GM21786 (cell line): ENCODE measurements around the gene ZNF148.
"Not testable (repeated sequence)": the region's sequence is repeated elsewhere in the genome, so short reads cannot be mapped to it uniquely, and the experiment has no call there.

Experiments
- ATAC-seq: cut with Tn5 transposase; IDR thresholded peaks from one replicate; pipeline ENCODE4 v1.9.1; 2021; ENCODE audit not compliant: unreplicated experiment

Gene ZNF148

DNA sequence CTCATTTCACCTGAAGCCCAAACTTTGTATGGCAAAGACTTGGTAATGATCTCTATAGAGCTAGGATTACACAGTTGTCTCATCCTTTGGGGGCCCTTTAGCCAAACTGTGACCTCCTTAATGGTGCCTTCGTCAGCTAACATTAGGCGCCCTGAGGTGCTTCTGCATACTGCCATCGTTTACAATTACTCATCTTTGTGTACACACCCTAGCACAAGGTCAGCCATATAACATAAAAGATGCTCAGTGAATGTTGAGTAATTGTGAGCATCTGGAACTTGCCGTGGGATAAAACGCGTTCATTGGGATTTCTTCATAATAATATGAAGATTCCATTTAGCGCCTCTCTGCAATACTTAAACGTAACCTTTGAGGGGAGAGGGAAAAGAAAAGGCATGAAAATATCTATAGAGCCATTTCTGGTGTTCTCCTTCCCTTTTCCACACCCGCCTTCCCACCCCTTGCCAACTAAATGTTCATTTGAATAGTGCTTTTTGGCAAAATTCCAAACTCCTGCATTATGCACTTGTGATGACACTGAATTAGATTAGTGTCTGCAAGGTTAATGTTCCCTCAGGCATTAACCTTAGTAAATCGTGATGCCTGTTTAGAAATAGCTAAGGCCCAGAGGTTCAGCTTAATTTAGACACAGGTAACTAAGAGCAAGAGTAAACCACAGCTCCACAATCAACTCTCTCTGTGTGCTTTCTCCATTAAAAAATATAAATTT is 990 bp upstream of the ZNF148 start:
- no peak for ATAC-seq

DNA sequence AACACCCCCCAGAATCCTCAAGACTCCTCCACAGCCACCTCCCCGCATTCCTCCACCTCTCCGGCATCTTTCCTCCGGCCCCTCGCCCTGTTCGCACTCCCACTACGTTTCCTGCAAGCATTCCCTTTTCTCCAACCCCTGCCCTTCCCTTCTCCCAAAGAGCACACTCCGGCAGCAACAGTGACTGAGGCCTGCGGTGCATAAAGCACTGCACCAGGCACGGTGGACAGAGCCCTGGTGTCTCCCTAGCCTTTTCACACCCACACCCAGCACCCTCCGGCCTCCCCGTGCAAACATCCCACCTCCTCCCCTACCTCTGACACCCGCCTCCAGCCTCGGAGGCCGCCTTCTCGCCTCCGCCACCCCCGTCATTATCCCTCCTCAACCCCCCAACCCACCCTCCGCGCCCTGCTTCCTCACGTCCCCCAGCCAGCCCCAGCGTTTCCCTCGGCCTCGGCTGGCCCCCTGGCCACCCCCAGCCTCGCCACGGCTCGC is 577 bp downstream of the ZNF148 start:
- peak; percentile 24 for ATAC-seq

DNA sequence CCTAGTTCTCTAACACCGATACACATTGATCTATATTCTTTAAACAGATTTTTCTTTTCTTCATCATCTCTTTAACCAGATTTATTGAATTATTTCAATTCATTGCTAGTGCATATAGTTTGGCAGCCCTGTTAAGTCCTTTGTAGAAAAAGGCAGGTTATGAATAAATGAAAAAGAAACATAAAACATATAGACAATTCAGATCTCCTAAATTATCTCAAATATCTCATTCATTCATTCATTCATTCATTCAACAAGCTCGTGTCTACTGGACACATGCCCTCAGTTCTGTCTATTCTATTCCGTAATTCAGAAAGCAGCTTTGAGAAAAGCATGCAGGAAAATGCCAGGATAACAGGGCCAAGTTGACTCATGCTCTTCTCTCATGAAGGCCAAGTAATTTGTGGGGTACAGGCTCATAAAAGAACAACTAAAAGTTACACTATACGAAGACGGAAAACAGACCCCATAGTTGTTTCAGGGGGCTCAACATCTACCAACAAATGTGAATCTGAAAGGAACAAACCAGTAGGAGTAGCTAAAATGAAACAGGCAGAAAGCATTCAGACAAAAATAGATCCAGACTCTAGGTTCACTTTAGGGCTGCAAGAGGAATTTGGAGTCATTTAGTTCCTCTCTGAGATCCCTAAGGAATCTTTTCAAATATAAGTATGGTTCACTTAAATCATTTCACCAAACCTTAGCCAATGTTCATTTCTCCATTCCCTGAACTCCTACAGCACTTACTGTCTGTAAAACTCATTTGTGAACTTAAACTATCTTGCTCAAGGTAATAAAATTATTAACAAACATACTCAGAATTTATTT is 7.5 kb downstream of the ZNF148 start:
- ATAC-seq: no peak

DNA sequence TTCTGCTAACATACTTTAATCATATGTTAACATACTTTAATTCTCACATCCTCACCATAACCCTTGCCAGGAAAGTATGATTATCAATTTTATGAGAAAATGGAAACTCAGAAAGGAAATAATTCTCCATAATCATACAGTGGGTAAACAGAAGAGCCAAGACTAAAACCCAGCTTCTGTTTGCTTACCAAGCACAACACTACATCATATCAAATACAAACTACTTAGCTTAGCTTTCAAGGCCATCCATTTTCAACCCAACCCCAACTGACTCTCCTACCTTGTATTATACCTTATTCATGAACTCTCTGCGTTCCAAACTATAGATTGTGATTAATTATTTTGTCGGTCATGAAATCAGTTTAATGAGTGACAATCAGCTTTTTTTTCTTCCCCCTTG is 9.0 kb downstream of the ZNF148 start:
- no peak for ATAC-seq

DNA sequence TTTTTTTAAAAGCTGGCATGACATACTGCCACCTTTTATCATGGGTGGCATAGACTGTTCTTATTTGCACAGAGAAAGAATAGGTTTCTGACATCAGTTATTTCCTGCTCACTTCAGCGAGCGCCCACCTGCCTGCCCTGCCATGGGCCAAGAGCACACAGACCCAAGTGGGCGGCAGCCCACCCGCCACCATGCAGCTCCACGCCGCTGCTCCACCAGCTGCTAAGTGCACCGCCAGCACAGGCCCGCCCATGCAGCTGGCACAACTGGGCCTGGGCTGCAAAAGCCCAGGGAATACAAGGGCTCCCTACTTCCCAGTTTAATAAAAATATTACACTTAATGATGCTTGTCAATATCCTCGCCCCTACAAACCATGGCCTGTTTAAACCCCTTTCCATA is 15.4 kb downstream of the ZNF148 start:
- ATAC-seq: no peak

DNA sequence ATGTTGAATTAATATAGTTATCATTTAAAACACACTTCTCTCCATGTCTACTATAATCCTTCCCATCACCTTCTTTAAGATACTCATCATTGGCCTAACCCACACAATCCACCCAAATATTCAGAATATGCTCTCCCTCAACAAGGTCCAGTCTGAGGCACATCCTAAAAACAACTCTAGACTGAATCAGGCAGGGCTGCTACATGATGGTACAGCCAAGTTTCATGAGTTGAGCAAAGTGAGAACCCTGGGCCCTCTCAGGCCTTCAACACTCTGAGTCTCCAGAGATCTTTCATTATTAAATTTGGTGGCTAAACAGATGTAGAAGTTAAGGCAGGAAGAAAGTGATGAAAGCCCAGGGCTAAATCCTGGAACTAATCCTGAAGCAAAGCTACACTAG is 16.2 kb downstream of the ZNF148 start:
- no peak for ATAC-seq

DNA sequence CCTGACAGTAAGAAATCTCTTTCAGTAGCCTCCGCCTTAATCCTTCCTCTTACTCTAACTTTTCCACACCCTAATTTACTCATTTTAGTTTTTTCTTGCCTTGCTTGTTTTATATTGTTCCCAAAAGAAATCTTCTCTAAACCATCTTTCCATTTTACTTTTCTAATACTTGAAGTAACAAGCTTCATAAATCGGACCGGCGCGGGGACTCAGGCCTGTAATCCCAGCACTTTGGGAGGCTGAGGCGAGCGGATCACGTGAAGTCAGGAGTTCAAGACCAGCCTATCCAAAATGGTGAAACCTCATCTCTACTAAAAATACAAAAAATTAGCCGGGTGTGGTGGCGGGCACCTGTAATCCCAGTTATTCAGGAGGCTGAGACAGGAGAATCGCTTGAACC is 17.3 kb downstream of the ZNF148 start:
- ATAC-seq: no peak

DNA sequence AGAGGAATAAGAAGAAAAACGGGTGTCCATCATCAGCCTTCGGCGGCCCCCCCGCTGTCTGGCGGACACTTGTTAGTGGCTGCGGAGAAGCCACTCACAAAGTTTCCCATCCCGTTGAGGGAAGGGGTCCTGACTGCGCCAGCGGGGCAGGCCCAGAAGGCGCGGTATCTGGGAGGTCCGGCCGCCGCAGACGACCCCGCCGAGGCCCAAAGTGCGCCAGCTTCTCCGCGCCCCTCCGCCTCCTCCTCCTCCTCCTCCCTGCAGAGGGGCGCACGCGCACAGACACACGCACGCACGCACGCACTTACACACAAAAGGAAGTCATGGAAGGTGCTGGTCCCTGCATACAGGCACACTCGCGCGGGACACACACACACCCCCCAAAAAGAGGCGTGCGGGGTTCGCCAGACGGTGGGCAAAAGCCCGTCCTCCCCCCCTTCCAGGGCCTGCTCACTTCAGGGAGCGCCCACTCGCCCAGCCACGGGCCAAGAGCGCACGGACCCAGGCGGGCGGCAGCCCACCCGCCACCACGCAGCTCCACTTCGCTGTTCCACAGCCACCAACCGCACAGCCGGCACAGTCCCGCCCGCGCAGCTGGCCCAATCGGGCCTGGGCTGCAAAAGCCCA is 18.0 kb downstream of the ZNF148 start:
- no peak for ATAC-seq

DNA sequence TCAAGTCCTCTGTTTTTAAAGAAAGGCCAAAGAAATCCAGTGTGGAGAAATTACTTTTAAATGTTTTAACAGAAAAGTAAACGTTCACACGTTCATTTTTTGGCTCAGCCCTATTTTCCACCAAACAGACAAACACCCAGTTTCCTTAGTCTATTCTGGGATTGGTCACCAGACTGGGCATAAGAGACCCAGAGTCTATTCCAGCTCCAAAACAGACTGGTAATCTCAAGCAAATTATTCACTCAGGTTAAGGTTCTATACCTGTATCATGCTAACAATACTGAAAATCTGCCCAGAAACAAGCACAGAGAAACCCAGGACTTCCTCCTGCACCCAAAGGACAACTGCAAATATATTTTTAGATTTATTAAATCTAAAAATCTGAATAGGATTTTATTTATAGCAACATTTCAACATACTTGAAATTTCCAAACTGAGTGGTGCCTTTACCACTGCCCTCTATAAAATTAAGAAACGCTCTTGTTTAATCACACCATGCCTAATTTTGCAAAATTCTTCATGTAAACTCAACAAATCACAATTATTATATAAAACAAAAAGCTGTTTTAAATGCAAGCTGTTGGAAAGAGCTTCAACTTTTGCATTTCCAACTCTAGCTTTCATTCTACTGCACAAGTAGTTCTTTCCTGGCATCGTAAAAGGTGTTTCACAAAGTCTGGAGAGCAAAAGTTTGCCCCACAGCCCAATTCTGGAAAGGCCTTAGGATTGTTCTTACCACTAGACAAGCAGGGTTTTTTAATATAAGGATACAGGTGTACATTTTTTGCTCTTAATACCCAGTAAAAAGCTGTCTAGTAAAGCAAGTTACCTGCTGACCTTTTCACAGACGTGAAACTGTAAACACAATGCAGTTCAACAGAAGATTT is 18.7 kb downstream of the ZNF148 start:
- ATAC-seq: no peak

DNA sequence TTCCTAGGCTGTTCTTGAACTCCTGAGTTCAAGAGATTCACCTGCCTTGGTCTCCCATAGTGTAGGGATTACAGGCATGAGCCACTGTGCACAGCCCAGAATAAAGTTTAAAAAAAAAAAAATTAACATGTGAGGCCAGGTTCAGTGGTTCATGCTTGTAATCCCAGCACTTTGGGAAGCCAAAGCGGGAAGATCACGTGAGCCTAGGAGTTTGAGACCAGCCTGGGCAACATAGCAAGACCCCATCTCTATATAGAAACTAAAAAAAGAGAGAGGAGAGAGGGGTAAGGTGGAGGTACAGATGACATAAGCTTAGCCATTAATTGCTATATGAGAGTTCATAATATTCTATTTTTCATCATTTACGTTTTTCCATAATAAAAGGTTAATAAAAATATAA is 21.5 kb downstream of the ZNF148 start:
- ATAC-seq: no peak

DNA sequence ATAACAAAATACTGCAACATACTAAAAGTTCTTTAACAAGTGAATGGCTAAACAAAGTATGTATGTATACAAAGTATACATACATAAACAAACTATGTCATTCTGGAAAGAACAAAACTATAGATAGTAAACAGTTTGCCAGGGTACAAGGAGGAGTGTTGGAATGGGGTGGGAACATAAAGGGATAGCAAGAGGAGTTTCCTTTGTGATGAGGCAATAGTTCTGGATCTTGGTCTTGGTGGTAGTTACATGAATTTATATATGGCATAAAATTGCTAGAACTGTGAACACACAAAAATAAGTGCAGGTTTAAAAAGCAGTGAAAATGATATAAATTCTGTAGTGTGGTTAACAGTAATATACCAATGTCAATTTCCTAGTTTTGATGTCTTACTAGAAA is 22.0 kb downstream of the ZNF148 start:
- ATAC-seq: no peak

DNA sequence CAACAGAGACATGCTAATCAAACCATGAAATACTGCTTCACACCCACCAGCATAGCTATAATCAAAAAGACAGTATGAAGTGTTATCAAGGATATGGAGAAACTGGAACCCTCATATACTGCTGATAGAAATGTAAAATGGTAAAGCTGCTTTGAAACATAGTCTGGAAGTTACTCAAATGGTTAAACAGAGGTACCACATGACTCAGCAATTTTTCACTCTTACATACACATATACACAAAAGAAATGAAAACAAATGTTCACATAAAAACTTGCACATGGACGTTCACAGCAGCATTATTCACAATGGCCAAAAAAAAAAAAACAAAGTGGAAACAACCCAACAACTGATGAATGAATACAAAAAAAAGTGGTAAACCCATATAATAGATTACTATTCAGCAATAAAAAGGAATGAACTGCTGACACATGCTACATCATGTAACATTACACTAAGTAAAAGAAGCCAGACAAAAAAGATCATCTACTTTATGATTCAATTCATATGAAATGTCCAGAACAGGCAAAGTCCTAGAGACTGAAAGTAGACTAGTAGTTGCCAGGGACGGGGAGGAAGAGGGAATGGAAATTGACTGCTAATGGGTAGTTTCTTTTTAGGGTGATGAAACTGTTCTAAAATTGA is 23.2 kb downstream of the ZNF148 start:
- ATAC-seq: no peak

DNA sequence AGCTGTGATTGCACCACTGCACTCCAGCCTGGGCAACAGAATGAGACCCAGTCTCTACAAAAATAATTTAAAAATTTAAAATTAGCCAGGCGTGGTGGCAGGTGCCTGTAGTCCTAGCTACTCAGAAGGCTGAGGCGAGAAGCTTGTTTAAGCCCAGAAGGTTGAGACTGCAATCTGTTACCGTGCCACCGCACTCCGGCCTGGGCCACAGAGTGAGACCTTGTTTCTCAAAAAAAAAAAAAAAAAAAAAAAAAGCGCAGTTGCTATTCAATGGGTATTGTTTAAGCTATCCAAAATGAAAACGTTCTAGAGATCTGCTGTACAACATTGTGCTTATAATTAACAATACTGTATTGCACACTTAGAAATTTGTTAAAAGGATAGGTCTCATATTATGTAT is 24.0 kb downstream of the ZNF148 start:
- ATAC-seq: no peak

DNA sequence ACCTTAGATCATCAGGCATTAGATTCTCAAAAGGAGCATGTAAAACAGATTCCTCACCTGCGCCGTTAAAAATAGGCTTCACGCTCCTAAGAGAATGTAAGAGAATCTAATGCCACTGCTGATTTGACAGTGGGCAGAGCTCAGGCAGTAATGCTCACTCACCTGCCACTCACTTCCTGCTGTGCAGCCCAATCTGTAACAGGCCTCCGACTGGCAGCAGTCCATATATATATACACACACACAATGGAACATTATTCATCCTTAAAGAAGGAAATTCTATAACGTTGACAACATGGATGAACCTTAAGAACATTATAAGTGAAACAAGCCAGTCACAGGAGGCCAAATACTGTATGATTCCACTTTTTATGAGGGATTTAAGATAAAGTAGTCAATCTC is 24.5 kb downstream of the ZNF148 start:
- ATAC-seq: no peak

DNA sequence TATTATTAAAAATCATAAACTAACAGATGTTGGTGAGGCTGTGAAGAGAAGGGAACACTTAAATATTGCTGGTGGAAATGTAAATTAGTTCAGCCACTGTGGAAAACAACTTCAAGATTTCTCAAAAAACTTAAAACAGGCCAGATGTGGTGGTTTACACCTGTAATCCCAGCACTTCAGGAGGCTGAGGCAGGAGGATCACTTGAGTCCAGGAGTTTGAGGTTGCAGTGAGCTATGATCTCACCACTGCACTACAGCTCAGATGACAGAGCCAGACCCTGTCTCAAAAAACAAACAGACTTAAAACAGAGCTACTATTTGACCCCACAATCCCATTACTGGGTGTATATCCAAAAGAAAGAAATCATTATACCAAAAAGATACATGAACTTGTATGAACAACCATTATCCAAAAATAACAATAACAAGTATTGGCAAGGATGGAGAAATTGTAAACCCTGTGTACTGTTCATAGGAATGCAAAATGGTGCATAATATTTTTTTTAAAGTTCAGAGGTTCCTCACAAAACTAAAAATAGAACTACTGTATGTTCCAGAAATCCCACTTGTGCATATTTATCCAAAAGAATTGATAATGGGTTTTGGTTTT is 25.5 kb downstream of the ZNF148 start:
- ATAC-seq: no peak

DNA sequence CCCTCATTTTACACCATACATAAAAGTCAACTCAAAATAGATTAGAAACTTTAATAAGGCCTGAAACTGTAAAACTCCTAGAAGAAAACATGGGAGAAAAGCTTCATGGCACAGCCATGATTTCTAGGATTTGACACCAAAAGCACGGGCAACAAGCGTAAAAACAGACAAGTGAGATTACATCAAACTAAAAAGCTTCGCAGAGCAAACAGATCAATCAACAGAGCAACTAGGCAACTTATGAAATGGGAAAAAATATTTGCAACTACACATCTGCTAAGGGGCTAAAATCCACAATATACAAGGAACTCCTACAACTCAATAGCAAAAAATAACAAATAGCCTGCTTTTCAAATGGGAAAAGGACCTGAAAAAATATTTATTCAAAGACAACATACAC is 26.1 kb downstream of the ZNF148 start:
- no peak for ATAC-seq

DNA sequence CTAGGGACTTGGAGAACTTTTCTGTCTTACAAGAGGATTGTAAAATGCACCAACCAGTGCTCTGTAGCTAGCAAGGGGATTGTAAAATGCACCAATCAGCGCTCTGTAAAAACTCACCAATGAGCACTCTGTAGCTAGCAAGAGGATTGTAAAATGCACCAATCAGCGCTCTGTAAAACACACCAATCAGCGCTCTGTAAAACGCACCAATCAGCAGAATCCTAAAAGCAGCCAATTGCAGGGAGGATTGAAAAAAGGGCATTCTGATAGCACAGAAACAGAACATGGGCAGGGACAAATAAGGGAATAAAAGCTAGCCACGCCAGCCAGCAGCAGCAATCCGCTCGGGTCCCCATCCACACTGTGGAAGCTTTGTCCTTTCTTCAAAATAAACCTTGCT is 31.8 kb downstream of the ZNF148 start:
- not testable (repeated sequence) for ATAC-seq

DNA sequence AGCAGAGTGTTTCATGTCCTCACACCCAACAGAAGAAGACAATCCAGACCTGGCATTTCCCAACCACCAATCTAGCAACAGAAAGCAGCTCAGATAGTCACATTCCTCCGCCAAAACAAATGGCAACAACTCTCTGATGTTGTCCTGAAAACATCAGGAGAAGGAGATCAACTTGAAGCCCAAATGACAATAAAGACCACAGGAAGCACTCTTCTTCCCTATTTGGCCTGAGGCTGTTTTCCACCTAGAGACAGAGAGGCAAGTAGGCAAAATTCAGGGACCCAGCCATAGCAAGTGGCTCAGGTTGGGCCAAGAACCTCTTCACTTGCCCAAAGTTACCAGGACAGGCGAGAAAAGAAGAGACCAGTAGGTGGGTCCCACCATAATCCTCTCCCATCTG is 35.0 kb downstream of the ZNF148 start:
- ATAC-seq: no peak

DNA sequence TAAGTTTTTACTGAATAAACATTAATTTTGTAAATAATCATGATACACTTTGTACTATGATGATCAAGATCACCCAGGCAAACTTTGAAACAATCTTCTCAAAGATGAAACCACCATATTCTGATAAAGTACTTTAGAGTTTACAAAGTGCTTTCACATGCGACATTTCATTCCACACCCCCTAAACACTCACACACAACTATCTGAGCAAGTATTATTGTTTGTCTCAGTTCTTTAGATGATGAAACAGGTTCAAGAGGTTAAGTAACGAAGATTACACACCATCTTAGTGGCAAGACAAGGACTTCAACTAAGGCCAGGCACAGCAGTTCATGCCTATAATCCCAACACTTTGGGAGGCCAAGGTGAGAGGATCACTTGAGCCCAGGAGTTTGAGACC is 37.6 kb downstream of the ZNF148 start:
- ATAC-seq: no peak
